Stimulated activated naive CD8-positive, alpha-beta T cell treated with anti-CD3 and anti-CD28 coated beads, Interleukin-15, amount 100 ng/mL, for 72 hours (primary cell): ENCODE data around the gene FNBP1.

Source experiments
- ATAC-seq: fragments of 150-1000 bp; cut with Tn5 transposase; 2 replicates; pipeline ENCODE4 v1.10.0; 2021; ENCODE audit warnings: mild to moderate bottlenecking, moderate library complexity
- DNase-seq, 2 donors: peaks; one replicate each; pipeline ENCODE4 v3.0.0; 2021 to 2022
- H3K27ac Mint-ChIP-seq, 2 donors: one replicate each; pipeline ENCODE4 v1.8.0; 2022; ENCODE audit warnings: mild to moderate bottlenecking in 2 of 2, mixed read lengths in 2 of 2, moderate library complexity in 2 of 2
- H3K27me3 Mint-ChIP-seq: one replicate; pipeline ENCODE4 v1.8.0; 2022; ENCODE audit warnings: mixed read lengths
- H3K4me1 Mint-ChIP-seq: one replicate; pipeline ENCODE4 v1.8.0; 2022; ENCODE audit warnings: mild to moderate bottlenecking, mixed read lengths
- H3K4me3 Mint-ChIP-seq, 2 donors: one replicate each; pipeline ENCODE4 v1.8.0; 2022; ENCODE audit warnings: mild to moderate bottlenecking in 2 of 2, mixed read lengths in 2 of 2, moderate library complexity in 1 of 2
- H3K9me3 Mint-ChIP-seq, 2 donors: one replicate each; pipeline ENCODE4 v1.8.0; 2022; ENCODE audit warnings: mixed read lengths in 2 of 2

The FNBP1 gene

GRCh38 chr9:129918296-129918950 is 124.6 kb downstream of the FNBP1 start:
- no peak for DNase-seq
- H3K9me3 Mint-ChIP-seq: no peaks in the 10 kb centered on the region
- H3K27me3 Mint-ChIP-seq: no peaks in the 10 kb centered on the region
- peaks cover 54% of the 10 kb centered on the region for H3K4me1 Mint-ChIP-seq
- peak overlapping the region; percentile 82 to 89 for H3K27ac Mint-ChIP-seq
- ATAC-seq: no peak
- H3K4me3 Mint-ChIP-seq: peak overlapping the region; percentile 25 to 52

GRCh38 chr9:129916707-129917106 is 126.3 kb downstream of the FNBP1 start:
- Mint-ChIP-seq H3K9me3 (no peaks in the 10 kb centered on the region), H3K27me3 (no peaks in the 10 kb centered on the region), H3K27ac (peak overlapping the region in 1 of 2 donors; percentile 12), H3K4me3 (no peak overlapping the region), H3K4me1 (peaks cover 57% of the 10 kb centered on the region)
- DNase-seq (no peak), ATAC-seq (no peak)

- DNase-seq (no peak), ATAC-seq (no peak)
- Mint-ChIP-seq H3K9me3 (no peaks in the 10 kb centered on the region), H3K27ac (peak overlapping the region in 1 of 2 donors; percentile 61), H3K4me3 (no peak overlapping the region), H3K27me3 (no peaks in the 10 kb centered on the region), H3K4me1 (peaks cover 50% of the 10 kb centered on the region)
Measured at GRCh38 chr9:129914051-129914450, 128.9 kb downstream of the FNBP1 start.

GRCh38 chr9:129910628-129911567 is 132.1 kb downstream of the FNBP1 start:
- H3K9me3 Mint-ChIP-seq: no peaks in the 10 kb centered on the region
- no peak overlapping the region for H3K4me3 Mint-ChIP-seq
- H3K4me1 Mint-ChIP-seq: peaks cover 48% of the 10 kb centered on the region
- DNase-seq (no peak), ATAC-seq (peak; percentile 28)
- no peaks in the 10 kb centered on the region for H3K27me3 Mint-ChIP-seq
- peak overlapping the region; percentile 34 to 74 for H3K27ac Mint-ChIP-seq

- no peaks in the 10 kb centered on the region for H3K9me3 Mint-ChIP-seq
- H3K4me3 Mint-ChIP-seq: no peak overlapping the region
Measured at GRCh38 chr9:129909851-129910250, 133.1 kb downstream of the FNBP1 start.

GRCh38 chr9:129908906-129909305 is 134.1 kb downstream of the FNBP1 start:
- H3K9me3 Mint-ChIP-seq: no peaks in the 10 kb centered on the region
- DNase-seq: no peak
- H3K4me1 Mint-ChIP-seq: peaks cover 64% of the 10 kb centered on the region
- H3K27ac Mint-ChIP-seq: peak overlapping the region in 1 of 2 donors; percentile 95
- no peak overlapping the region for H3K4me3 Mint-ChIP-seq
- no peak for ATAC-seq
- no peaks in the 10 kb centered on the region for H3K27me3 Mint-ChIP-seq

More at GRCh38 chr9:129909851-129910250, 133.1 kb downstream of the FNBP1 start:
- DNase-seq (no peak), ATAC-seq (no peak)
- peak overlapping the region in 1 of 2 donors; percentile 95 for H3K27ac Mint-ChIP-seq
- H3K27me3 Mint-ChIP-seq: no peaks in the 10 kb centered on the region
- H3K4me1 Mint-ChIP-seq: peaks cover 54% of the 10 kb centered on the region

GRCh38 chr9:129907201-129907600 is 135.8 kb downstream of the FNBP1 start:
- Mint-ChIP-seq H3K27me3 (no peaks in the 10 kb centered on the region), H3K4me1 (peaks cover 64% of the 10 kb centered on the region), H3K9me3 (no peaks in the 10 kb centered on the region), H3K4me3 (no peak overlapping the region), H3K27ac (peak overlapping the region; percentile 15 to 74)
- no peak for ATAC-seq
- DNase-seq: no peak

GRCh38 chr9:129906298-129906697 is 136.7 kb downstream of the FNBP1 start:
- peaks cover 64% of the 10 kb centered on the region for H3K4me1 Mint-ChIP-seq
- H3K9me3 Mint-ChIP-seq: no peaks in the 10 kb centered on the region
- peak overlapping the region in 1 of 2 donors; percentile 34 for H3K27ac Mint-ChIP-seq
- DNase-seq: no peak
- ATAC-seq: no peak
- no peak overlapping the region for H3K4me3 Mint-ChIP-seq
- no peaks in the 10 kb centered on the region for H3K27me3 Mint-ChIP-seq

GRCh38 chr9:129904734-129905133 is 138.3 kb downstream of the FNBP1 start:
- H3K27ac Mint-ChIP-seq: no peak overlapping the region
- no peak for ATAC-seq
- H3K4me3 Mint-ChIP-seq: no peak overlapping the region

GRCh38 chr9:129902740-129903134 is 140.3 kb downstream of the FNBP1 start:
- DNase-seq (no peak), ATAC-seq (no peak)
- H3K4me1 Mint-ChIP-seq: peaks cover 89% of the 10 kb centered on the region
- H3K4me3 Mint-ChIP-seq: no peak overlapping the region
- H3K27ac Mint-ChIP-seq: peak overlapping the region in 1 of 2 donors; percentile 30
- no peaks in the 10 kb centered on the region for H3K27me3 Mint-ChIP-seq
- H3K9me3 Mint-ChIP-seq: no peaks in the 10 kb centered on the region

More at GRCh38 chr9:129904734-129905133, 138.3 kb downstream of the FNBP1 start:
- Mint-ChIP-seq H3K9me3 (no peaks in the 10 kb centered on the region), H3K27me3 (no peaks in the 10 kb centered on the region), H3K4me1 (peaks cover 71% of the 10 kb centered on the region)
- no peak for DNase-seq

- peak overlapping the region; percentile 87 to 95 for H3K27ac Mint-ChIP-seq
- H3K27me3 Mint-ChIP-seq: no peaks in the 10 kb centered on the region
- H3K9me3 Mint-ChIP-seq: peaks cover 0 to 2% of the 10 kb centered on the region in 2 donors
- ATAC-seq (no peak), DNase-seq (no peak)
- peaks cover 93% of the 10 kb centered on the region for H3K4me1 Mint-ChIP-seq
- no peak overlapping the region for H3K4me3 Mint-ChIP-seq
Measured at GRCh38 chr9:129901993-129902739, 140.8 kb downstream of the FNBP1 start.

GRCh38 chr9:129900263-129901027 is 142.5 kb downstream of the FNBP1 start:
- Mint-ChIP-seq H3K27me3 (no peaks in the 10 kb centered on the region), H3K27ac (peak overlapping the region; percentile 47 to 75), H3K4me1 (peaks cover 93% of the 10 kb centered on the region), H3K9me3 (peaks cover 5 to 14% of the 10 kb centered on the region in 2 donors), H3K4me3 (no peak overlapping the region)
- no peak for DNase-seq
- ATAC-seq: peak; percentile 64

- no peak overlapping the region for H3K4me3 Mint-ChIP-seq
- peak overlapping the region; percentile 75 to 91 for H3K27ac Mint-ChIP-seq
- peaks cover 5 to 14% of the 10 kb centered on the region in 2 donors for H3K9me3 Mint-ChIP-seq
- ATAC-seq (no peak), DNase-seq (no peak)
- no peaks in the 10 kb centered on the region for H3K27me3 Mint-ChIP-seq
- H3K4me1 Mint-ChIP-seq: peaks cover 93% of the 10 kb centered on the region
Measured at GRCh38 chr9:129899620-129900019, 143.4 kb downstream of the FNBP1 start.

- Mint-ChIP-seq H3K27ac (peak overlapping the region in 1 of 2 donors; percentile 59), H3K4me1 (peaks cover 94% of the 10 kb centered on the region), H3K9me3 (peaks cover 5 to 14% of the 10 kb centered on the region in 2 donors), H3K27me3 (no peaks in the 10 kb centered on the region), H3K4me3 (no peak overlapping the region)
- DNase-seq (no peak), ATAC-seq (no peak)
Measured at GRCh38 chr9:129898185-129898584, 144.8 kb downstream of the FNBP1 start.

- Mint-ChIP-seq H3K27ac (peak overlapping the region; percentile 87 to 92), H3K4me3 (peak overlapping the region in 1 of 2 donors; percentile 63), H3K4me1 (peaks cover 95% of the 10 kb centered on the region), H3K9me3 (peaks cover 5 to 14% of the 10 kb centered on the region in 2 donors), H3K27me3 (no peaks in the 10 kb centered on the region)
- ATAC-seq (no peak), DNase-seq (no peak)
Measured at GRCh38 chr9:129897263-129897662, 145.7 kb downstream of the FNBP1 start.
